Smooth muscle cell (in vitro differentiated cells): Measurements from ENCODE around the gene RHOF. TPM values are rescaled to one million over a fixed set of nuclear protein-coding genes. Genes with fewer than 3 reads are reported as not detected.

ENCODE experiments used
- DNase-seq: peaks from one replicate; lab custom pipeline; 2025; ENCODE audit not compliant: unreplicated experiment; lab: John Stamatoyannopoulos, UW
- H2AFZ ChIP-seq: fragments of 200-600 bp; sonication (generic); 2 replicates; pipeline ENCODE4 v1.6.0; 2016; ENCODE audit warnings: antibody characterized with exemption, low read depth, mild to moderate bottlenecking
- H3F3A ChIP-seq: fragments of 200-600 bp; sonication (generic); 2 replicates; pipeline ENCODE4 v1.6.0; 2017; ENCODE audit warnings: antibody characterized with exemption, low read depth
- H3K27ac ChIP-seq: fragments of 200-600 bp; sonication (generic); 2 replicates; pipeline ENCODE4 v1.5.1; 2016; ENCODE audit warnings: low read depth, mild to moderate bottlenecking
- H3K27me3 ChIP-seq: fragments of 200-600 bp; sonication (generic); 2 replicates; pipeline ENCODE4 v1.6.1; 2016; ENCODE audit warnings: low read depth, mild to moderate bottlenecking
- H3K36me3 ChIP-seq: fragments of 200-600 bp; sonication (generic); 2 replicates; pipeline ENCODE4 v1.5.1; 2016; ENCODE audit warnings: low read depth
- H3K4me1 ChIP-seq: fragments of 200-600 bp; sonication (generic); 2 replicates; pipeline ENCODE4 v1.5.1; 2016; ENCODE audit warnings: low read depth
- H3K4me2 ChIP-seq: fragments of 200-600 bp; sonication (generic); 2 replicates; pipeline ENCODE4 v1.6.0; 2016; ENCODE audit warnings: mild to moderate bottlenecking
- H3K4me3 ChIP-seq: fragments of 200-600 bp; sonication (generic); 2 replicates; pipeline ENCODE4 v1.5.1; 2016; ENCODE audit warnings: mild to moderate bottlenecking
- H3K79me2 ChIP-seq: fragments of 200-600 bp; sonication (generic); 2 replicates; pipeline ENCODE4 v1.6.0; 2016; ENCODE audit warnings: low read depth, mild to moderate bottlenecking
- H3K9ac ChIP-seq: fragments of 200-600 bp; sonication (generic); 2 replicates; pipeline ENCODE4 v1.6.0; 2016; ENCODE audit warnings: low read depth
- H3K9me3 ChIP-seq: fragments of 200-600 bp; sonication (generic); replicated peaks from 2 replicates; pipeline ENCODE4 v1.5.1; 2016; ENCODE audit warnings: low read depth
- H4K20me1 ChIP-seq: fragments of 200-600 bp; sonication (generic); 2 replicates; pipeline ENCODE4 v1.6.0; 2016; ENCODE audit warnings: low read depth
- CTCF ChIP-seq: fragments of 200-600 bp; sonication (generic); IDR thresholded peaks from 2 replicates; pipeline ENCODE4 v1.5.1; 2017; ENCODE audit warnings: borderline replicate concordance, mild to moderate bottlenecking, antibody characterized with exemption; ENCODE audit not compliant: insufficient read depth, poor library complexity, severe bottlenecking
- WGBS: methylation state at CpG from one replicate; pipeline ENCODE4 v1.1.7; 2016; ENCODE audit warnings: low lambda C conversion rate; 5-methylcytosine and 5-hydroxymethylcytosine counted together
- polyA plus RNA-seq: library from polyadenylated mRNA; unstranded; fragments of >200 nt; fragmentation: Nextera tagmentation; extraction: Ambion mirVana; gene quantifications from 2 replicates; pipeline ENCODE4 v1.2.1, GENCODE V29; 2016
- total RNA-seq: library from RNA; depleted of rRNA; stranded (reverse); fragments of >200 nt; gene quantifications from 2 replicates; pipeline ENCODE4 v1.2.3, GENCODE V29; 2014

Gene RHOF
- total and polyA plus RNA-seq, 2 experiments from 2014 or later = 15.3 to 25.9 TPM

GRCh38 chr12:121798787-121799155 lies 5.3 kb upstream of the RHOF start:
- no peak for TF ChIP-seq CTCF
- DNase-seq = no peak
- Histone ChIP-seq H3K4me1 (peaks cover 38% of the 10 kb centered on the region), H3K4me3 (peak overlapping the region; percentile 82), H3K79me2 (peaks cover 45% of the 10 kb centered on the region), H2AFZ (no peak overlapping the region), H3K27me3 (no peaks in the 10 kb centered on the region), H3K9me3 (no peaks in the 10 kb centered on the region), H3K27ac (peak overlapping the region; percentile 99), H3K9ac (no peak overlapping the region), H3K4me2 (peak overlapping the region; percentile 99), H4K20me1 (peaks cover 38% of the 10 kb centered on the region), H3K36me3 (no peaks in the 10 kb centered on the region), H3F3A (peaks cover 30% of the 10 kb centered on the region)
- 66% methylated on average over 10 of the region's 10 CpGs for WGBS

- Histone ChIP-seq H3K4me2 (peak overlapping the region; percentile 99), H3K79me2 (peaks cover 45% of the 10 kb centered on the region), H4K20me1 (peaks cover 38% of the 10 kb centered on the region), H3K9me3 (no peaks in the 10 kb centered on the region), H3K36me3 (no peaks in the 10 kb centered on the region), H3K4me1 (peaks cover 38% of the 10 kb centered on the region), H3K27ac (peak overlapping the region; percentile 99), H3K4me3 (peak overlapping the region; percentile 82), H3F3A (peaks cover 25% of the 10 kb centered on the region), H3K9ac (no peak overlapping the region), H2AFZ (no peak overlapping the region), H3K27me3 (no peaks in the 10 kb centered on the region)
- no peak for TF ChIP-seq CTCF
- 42% methylated on average over 19 of the region's 19 CpGs for WGBS
- DNase-seq = no peak
Observed at GRCh38 chr12:121797937-121798786, 4.7 kb upstream of the RHOF start.

- Histone ChIP-seq H3K4me3 (peak overlapping the region; percentile 82), H3K4me2 (peak overlapping the region; percentile 99), H3K79me2 (peaks cover 40% of the 10 kb centered on the region), H4K20me1 (peaks cover 47% of the 10 kb centered on the region), H3K27me3 (no peaks in the 10 kb centered on the region), H3K9me3 (no peaks in the 10 kb centered on the region), H3K4me1 (peaks cover 35% of the 10 kb centered on the region), H3K9ac (peak overlapping the region; percentile 29), H3F3A (peaks cover 25% of the 10 kb centered on the region), H3K36me3 (no peaks in the 10 kb centered on the region), H2AFZ (no peak overlapping the region), H3K27ac (peak overlapping the region; percentile 99)
- DNase-seq = peak; percentile 52
- 19% methylated on average over 34 of the region's 39 CpGs for WGBS
- peak; percentile 12 for TF ChIP-seq CTCF
Observed at GRCh38 chr12:121796855-121797751, 3.6 kb upstream of the RHOF start.
